Renal cortex interstitium (tissue), 11 donors: ENCODE results near the gene MSL3B.

Source experiments
- DNase-seq, 11 donors: peaks; one replicate each; pipeline ENCODE4 v3.0.0-alpha.2; 2013; ENCODE audit warnings: low read depth in 9 of 11, low spot score in 4 of 11; ENCODE audit errors: extremely low read depth in 1 of 11

MSL3B gene

DNA sequence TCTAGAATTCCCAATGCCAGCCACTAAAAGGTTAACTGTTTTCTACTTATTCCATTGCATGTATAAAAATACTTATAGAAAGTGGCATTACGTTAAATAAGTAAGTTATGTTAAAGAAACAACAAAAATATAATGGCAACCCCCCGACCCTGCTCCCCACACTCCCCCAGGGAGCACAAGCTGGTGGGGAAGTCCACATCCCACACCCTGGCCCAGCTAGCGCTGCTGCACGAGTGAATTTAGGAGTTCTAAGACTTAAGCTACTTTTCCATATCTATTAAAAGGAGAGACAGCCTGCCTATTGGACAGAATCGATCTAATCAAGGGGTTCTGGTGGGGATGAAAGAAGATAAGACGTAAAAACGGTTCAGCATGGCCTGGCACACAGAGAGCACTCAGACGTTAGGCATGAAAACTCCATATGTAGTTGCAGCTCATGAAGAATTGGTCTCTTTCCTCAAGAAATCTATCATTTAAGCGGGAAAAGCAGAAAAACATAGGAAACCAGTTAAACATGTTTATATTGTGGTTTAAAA lies 30.4 kb downstream of the MSL3B start:
- DNase-seq = no peak

DNA sequence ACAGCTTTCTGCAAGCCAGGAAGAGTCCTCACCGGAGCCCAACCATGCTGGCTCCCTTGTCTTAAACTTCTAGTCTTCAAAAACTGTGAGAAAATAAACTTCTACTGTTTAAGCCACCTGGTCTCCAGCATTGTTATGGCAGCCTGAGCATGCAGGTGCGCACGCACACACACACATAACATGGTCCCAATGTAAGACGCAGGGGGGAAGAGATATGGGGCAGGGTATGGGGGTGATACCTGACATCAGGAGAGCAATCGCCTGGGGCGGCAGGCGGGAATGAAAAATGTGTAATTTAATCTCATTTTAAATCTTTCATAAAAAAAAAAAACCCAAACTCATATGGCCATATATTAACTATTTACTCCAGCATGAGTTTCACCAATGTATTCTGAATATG lies 31.8 kb downstream of the MSL3B start:
- no peak for DNase-seq

DNA sequence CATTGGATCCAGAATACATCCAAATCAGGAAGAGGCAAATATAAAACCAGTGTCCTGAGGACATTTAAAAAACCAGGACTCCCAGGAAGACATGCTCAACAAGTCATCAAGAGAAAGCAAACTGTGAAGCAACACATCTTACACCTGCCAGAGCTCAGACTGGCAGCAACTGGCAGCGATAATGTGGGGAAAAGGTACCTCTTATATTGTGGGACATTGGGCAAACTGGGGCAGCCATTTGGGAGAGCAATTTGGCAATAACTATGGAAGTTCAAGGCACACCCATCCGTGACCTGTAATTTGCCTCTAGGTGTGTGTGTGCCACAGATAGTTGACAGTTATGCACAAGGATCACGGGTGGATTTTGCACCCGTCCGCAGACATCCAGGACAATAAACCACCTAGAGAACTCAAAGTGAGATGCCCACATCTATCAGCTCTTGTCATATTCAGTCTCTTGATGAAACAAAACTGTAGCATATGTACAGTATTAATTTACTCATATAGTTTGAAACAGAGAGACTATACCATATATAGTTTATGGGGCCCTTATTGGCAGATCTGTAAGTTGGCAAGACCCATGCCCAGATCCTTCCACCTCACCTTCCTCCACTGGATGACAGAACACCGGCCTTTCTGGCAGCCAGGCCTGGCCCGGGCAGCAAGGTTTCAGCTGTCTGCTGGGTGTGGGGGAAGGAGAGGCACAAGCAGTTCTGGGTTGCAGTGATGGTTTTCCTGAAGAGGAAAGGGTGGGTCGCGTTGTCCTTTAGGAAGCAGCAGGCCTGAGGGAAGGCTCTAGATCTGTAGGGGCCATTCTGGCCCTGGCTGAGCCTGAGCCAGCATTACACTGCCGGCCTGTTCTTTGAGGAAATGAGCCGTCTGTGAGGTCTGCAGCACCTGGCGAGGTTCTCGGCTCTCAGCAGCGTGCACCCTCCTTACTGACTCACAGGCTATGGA lies 32.7 kb downstream of the MSL3B start:
- DNase-seq = no peak

GRCh38 chr2:233833345-233833744 lies 34.8 kb downstream of the MSL3B start:
- no peak for DNase-seq

DNA sequence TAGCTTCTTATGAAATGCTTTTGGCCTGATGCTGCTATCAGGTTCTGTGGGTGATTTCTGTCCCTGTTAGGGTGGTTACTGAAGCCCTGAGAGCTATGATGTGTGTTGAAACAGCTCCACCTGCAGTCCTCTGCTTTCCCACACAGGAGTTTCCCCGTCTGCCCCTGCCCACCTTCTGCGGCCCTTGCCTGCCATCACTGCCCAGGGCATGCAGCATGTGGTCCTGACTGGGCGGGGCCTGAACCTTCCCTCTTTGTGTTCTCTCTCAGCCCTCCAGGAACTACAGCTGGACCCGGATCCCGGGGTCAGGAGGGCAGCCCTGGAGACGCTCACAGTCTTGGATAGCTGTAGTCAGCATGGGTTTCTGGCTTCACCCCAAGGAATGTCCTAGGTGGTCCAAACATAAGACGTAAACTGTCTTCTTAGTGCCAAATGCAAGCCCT lies 35.3 kb downstream of the MSL3B start:
- DNase-seq = peak in 3 of 11 donors; percentile 15 to 30 (median 21)

GRCh38 chr2:233832414-233832813 lies 35.8 kb downstream of the MSL3B start:
- no peak for DNase-seq

DNA sequence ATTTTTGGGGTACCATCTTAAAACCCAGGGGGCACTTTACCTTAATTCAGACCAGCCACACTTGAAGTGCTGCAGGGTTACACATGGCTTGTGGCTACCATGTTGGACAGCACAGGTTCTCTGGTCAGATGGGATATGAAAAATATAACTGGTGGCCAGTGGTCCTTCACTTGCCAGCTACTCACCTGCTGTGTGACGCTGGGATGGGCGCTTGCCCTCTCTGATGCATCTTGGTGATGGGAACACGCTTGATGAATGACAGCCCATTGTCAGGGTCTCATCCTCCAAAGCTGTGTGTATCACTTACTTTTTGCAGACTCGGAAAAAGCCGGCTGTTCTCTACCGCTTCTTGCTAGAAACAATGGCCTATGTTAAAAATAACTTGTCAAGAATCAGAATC lies 36.3 kb downstream of the MSL3B start:
- DNase-seq = no peak

DNA sequence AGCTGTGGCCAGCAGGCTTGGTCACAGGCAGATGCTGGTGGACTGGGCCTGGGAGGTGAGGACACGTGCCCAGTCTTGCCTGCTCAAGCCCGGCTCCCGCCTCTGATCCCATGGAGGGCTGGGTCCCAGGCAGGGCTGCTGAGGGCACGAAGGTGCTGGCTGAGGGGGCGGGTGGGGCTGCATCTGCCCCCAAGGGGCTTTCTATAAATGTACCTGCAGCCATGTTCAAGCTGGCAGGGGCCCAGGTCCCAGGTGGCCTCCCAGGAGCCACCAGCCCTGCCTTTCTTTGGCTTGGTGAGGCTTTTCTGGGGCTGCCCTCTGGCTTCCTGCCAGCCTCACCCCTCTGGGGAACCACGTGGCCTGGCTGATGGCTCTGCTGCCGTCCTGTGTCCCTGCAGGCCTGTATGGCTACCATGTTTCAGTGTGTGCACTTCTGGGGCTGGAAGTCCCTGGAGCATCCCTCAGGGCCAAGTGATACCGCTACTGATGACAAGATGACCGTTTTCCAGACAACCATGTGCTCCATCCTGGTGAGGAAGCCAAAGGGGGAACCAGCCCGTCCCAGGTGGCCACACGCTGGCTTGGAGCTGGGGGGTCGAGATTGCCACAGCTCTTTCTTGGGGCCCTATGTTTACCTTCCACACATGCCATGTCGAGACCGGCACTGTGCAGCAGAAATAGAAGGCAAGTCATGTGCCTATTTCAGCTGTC lies 37.0 kb downstream of the MSL3B start:
- DNase-seq = no peak

GRCh38 chr2:233830111-233830802 lies 37.9 kb downstream of the MSL3B start:
- DNase-seq = no peak

DNA sequence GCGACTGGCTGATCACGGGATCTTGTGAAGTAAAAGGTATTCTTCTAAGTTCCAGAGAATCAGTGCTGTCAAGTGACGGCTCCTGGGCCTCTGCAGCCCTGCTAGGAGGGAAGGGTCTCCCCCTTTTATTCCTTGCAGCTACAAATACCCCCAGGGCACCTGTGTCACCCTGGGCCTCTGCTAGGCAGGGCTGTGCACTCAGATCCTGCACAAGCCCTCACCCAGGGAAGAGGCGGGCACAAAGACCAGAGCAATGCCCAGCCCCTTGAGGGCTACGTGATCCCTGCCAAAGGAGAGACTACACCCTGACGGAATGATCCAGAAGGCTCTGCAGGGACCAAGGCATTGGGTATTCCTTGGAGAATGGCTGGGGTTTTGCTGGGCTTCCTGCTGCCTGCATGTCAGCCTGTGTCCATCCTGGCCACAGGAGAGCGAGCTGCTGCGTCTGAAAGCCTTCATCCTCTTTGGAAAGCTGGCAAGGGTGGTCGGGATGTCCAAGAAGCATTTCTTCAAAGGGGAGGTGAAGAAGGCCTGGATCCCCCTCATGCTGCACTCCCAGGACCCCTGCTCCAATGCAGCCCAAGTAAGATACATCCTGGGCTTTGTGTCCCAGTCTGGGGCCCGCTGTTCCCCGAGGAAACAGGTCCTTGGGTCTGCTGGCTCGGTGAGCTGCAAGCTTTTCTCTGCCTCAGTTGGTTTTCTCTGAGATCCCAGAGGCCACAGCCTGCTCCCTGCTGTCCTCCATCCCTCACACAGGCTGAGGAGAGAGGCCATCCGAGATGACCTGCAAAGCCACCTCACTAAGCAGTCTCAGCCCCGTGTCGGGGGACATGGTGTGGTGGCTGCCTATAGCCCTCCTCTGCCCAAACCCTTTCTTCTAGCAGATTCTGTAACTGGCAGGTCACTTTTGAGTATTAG lies 38.7 kb downstream of the MSL3B start:
- no peak for DNase-seq

DNA sequence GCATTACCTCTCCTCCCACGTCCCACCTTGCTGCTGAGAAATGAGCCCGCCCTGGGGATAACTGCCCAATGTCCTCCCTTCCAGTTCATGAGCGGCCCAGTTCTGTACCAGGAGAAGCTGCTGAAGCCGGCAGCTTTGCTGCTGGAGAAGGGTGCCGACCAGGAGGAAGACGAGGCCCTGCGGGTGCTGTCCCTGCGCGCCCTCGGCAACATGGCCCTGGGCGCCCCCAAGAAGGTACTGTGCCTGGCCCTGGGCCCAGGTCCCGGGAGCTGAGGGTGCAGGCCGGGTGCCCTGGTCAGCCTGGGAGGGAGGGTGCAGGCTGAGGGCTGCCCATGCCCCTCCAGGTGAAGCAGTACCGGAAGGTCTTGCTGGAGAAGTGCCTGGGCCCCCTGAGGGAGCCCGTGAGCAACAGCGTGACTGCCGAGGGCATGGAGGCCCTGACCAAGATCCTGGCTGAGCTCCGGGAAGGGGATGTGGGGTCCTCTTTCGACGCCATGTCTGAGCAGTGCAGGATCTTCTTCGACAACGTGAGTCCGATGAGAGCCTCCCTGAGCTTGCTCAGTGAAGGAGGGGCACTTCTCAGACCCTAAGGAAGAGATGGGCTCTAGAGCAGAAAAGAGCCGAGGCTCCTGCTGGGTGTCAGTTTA lies 39.5 kb downstream of the MSL3B start:
- DNase-seq = no peak

GRCh38 chr2:233824373-233824772 lies 43.8 kb downstream of the MSL3B start:
- DNase-seq = no peak

DNA sequence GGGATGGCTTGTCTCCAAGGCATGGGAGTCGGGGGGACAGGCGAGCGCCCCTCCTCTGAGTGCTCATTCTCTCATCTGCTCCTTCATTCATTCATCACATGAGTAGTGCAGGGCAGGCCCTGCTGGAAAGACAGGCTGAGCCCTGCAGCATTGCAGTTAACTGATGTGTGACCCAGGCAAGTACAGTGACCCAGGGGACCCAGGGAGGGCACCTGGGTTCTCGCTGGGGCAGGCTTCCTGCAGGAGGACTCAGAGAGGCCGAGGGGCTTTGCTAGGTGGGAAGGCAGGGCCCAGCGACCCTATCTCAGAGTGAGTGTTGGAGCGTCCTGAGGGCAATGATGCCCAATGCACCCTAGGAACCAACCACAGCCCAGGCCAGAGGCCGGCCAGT lies 44.5 kb downstream of the MSL3B start:
- no peak for DNase-seq

DNA sequence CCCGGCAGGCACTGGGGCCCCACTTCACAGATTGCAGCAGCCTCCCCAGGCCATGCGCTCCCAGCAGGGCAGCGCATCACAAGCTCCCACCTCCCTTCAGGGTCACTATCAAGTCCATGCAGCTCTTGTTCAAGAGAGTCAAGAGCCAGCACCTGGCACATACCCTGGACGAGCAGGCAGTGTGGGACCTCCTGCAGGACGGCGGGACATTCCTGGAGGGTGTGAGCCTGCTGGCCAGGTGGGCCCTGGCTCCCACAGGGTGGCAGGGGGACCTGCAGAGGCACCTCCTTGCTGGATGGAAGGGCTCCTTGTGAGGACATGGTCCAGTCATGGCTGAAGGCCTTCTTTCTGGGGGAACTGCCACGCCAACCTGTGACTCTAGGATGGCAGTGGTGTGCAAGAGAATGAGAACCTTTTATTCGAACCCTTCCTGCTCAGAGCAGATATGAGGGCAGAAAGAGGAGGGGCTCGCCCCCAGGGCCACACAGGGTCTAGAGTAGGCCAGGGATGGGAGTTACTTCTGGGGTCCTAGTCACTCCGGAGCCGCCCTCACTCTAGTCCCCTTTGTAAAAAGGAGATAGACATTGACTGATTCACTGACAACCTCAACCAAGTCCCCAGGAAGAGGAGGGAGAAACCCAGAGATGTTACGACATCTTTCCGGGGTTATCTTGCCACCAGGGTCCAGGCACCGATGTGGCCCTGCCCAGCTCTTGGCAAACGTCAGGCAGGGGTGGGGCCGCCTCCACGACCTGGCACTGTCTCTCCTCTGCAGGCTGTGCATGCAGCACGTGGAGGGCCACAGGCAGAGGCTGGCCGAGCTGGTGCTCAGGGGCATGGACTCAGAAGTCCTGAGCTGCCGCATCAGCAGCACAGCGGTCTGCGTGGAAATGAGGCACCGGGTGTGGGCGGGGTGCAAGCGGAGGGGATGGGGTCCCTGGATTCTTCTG lies 45.1 kb downstream of the MSL3B start:
- no peak for DNase-seq

DNA sequence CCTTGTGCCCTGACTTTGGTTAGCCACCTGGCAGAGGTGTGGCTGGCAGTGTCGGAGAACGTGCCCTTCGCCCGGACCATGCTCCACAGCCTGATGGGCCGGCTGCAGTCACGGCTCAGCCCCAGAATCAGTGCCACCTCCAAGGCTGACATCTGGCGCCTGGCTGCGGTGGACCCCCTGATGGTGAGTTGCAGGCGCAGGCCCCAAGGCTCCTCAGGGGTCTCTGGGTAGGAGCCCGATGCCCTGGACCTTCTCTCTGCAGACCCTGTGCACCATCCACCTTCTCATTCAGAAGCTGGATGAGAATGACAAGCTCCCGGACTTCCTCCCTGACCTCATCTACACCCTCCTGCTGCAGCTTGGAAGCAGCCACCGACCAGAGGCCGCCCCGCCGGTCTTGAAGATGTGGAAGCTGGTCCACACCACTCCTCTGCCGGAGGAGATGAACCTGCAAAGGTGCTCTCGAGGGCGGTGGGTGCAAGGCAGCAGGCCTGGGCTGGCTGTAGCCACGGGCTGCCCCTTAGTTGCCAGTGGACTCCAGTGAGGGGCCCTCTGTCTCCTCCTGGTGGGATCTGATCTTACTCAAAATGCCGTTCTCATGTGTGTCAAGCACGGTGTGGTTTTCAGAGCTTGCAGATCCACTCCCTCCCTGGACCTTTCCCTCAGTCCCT lies 46.0 kb downstream of the MSL3B start:
- DNase-seq = no peak

GRCh38 chr2:233821709-233822100 lies 46.5 kb downstream of the MSL3B start:
- no peak for DNase-seq
